KG1 (cell line): ENCODE measurements around the gene KIF26B.
"Not testable (repeated sequence)": the region's sequence is repeated elsewhere in the genome, so short reads cannot be mapped to it uniquely, and the experiment has no call there.

ENCODE experiments used
- DNase-seq: peaks from one replicate; lab custom pipeline; 2025; lab: John Stamatoyannopoulos, UW

The KIF26B gene

DNA sequence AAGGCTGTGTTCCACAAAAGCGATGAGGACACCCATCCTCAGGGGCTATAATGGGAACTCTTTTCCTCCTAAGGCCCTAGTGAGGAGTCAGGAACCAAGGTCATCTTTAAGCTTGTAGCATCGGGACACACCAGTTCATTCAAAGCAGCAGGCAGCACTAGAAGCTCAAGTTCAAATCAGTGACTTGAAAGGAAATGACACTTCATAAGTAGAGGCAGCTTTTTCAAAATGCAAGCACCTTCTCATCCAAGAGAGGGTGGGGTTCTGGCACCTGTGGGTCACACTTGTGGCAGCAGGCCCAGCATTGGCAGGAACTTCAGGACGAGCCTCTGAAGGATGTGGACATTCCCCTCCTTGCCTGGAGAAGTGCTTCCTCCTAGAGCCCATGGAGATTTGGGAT, 496.3 kb downstream of the KIF26B start:
- no peak for DNase-seq

DNA sequence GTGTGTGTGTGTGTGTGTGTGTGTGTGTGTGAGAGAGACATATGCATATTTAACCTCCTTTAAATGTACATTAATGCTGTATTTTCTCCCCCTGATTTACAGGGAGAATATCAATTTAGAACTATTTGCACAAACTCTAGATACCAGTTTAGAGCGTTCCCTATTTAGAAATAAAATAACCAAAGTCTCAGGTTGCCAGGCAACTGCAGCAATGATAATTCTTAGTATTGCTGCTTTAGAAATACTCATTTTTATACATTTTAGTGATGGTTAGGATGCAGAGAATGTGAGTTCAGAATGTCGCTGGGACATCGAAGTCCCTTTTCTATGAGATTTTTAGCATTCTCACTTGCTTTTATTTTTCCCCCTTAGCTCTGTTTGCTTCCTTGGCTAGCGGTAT, 497.3 kb downstream of the KIF26B start:
- DNase-seq: no peak

DNA sequence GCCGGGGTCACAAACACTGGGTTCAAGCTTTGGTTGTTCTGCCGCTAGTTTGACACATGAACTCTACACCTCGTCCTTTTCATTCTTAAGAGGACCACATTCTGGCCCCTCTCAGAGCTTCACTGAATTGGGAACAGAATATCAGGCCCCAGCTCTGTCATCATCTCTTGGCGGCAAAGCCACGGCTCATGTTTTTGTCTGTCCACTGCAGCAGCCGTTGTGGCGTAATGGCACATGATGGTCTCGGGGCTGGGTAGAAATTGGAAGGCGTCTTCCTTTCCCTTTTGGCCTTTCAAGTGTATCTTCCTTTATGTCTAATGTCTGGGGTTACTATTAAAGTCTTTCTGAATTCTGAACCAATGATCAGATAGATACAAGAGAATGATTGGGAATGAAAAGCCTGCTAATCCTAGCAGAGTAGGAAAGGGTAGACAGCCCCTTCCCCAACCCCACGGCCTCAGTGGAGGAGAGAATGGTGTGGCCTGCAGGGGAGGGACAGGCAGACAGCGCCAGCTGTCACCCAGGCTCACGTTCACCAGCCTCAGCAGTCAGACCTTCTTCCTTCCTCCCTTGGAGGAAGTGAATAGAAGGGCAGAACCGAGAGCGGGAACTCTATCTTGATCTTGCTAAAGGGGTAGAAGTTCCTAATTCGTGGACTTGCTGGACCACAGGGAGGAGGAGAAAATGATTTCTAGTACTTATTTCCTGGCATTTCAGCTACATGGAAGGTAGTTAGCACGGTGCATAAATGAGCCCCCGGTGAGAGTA, 498.1 kb downstream of the KIF26B start:
- DNase-seq: no peak

DNA sequence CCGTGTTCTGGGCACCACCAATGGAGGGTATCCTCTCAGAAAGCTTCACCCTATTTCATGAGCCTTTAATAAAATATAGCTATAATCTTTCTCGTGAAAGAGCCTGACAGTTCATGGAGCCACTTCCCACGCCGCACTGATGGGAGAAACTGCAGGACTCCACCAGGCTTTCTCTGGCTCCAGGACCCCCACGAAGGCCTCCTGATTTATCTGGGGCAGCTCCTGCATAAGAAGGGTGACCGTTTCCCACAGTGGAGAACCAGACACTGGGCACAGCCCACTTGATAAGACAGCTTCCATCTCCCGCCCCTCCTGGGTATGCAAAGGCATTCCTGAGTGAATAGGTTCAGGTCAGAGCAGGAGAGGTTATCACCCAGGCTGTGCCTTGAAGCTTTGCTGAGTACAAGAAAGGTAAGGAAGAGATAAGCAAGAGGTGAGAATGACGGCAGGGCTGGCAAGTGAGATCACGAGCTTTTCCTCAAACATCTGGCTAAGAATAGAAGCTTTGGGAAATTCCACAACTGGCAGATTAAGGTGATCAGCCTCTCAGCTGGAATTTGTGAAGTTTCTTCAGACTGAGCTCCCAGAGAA, 499.8 kb downstream of the KIF26B start:
- DNase-seq: no peak

DNA sequence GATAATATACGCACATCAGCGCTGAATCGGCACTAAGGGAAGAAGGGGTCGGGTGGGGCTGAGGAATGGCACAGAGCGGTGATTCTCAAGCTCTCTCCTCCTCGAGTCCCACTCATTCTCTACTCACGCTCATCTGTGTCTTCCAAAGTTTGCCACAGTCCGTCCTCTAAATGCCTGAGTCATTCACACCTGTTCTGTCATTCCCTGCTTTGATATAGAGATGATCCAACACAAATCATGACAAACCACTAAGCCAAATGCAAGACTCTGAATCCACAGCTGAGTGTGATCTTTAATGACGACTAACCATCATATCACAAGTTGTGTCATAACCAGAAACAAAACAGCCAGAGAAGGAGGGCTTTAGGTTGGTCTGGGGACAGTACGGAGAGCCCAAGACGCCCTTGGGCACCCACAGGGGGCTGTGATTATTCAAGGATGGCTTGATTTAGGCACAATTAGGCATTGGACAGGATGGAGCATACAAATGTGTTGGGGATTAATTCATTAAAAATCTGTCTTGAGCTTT, 501.5 kb downstream of the KIF26B start:
- no peak for DNase-seq

DNA sequence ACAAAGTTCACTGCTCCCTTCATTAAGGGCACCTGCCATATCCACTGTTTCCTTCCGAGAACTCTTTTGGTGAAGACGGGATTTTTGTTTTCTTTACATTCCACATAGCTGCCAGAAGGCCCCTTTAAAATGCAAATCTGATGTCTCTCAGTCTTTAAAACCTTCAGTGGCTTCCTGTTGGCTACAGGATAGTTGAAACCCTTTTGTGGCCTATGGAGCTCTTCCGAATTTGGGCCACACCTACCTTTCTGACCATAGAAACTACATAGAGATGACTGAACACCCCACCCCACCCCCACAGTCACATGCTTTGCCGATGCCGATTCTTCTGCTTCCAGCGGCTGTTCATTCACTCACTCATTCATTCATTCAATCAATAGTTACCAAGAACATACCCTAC, 502.6 kb downstream of the KIF26B start:
- DNase-seq: no peak

DNA sequence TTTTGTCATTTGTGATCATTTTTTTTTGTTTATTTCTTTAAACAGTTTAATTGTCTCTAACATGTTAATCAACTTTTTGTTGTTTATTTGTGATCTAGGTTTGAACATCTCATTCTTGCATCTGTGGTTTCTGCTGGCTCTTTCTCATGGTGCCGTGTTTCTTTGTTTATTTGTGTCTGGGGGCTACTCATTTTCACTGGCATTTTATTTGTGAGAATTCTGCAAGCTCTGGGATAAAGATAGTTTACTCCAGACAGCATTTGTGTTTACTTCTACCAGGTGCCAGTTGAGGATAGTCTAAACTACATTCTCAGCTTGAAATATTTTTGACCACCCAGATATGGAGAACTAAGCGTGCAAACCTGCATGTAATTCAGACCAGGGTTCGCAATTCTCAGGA, 508.6 kb downstream of the KIF26B start:
- no peak for DNase-seq

DNA sequence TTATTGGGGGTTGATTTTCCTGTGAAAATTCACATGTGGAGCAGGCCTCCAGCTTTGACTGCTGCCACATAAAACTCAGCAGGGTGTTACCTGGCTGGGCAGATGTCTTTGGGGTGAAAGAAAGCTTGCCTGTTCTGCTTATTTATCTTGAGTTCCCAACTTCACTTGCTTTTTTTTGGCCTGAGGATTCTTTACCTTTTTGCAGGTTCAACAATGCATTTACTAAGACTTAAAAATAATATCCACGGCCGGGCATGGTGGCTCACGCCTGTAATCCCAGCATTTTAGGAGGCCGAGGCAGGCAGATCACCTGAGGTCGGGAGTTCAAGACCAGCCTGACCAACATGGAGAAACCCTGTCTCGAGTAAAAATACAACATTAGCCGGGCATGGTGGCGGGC, 509.1 kb downstream of the KIF26B start:
- no peak for DNase-seq

DNA sequence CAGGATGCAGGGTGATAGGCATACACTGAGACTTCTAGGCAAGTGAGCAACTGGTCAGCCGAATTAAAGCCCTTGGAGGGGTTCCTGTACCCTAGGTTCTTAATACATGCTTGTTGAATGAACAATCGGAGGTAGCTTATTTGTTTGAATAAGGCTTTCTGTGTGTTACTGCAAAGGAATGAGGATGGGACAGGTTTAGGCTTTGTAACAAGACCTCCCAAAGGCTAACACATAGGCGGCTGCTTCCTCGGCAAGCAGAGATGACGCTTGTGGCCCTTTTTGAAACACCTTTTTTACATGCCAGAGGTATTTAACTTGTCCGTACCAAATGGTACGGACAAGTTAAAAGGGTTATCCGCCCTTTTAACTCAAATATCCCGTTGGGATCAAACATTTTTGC, 511.6 kb downstream of the KIF26B start:
- DNase-seq: no peak

DNA sequence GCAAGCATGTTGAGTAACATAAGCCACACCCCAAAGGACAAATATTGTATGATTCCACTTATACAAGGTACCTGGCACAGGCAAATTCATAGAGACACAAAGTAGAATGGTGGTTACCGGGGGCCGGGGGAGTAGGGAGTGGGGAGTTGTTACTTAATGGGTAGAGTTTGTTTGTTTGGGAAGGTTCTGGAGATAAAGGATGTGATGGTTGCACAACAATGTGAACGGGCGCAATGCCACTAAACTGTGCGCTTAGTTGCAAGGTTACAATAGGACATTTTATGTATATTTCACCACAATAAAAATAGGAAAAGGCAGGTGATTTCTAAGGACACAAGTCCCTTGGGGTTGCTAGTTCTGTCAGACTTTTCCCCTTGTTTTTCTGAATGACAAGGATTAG, 516.6 kb downstream of the KIF26B start:
- DNase-seq: no peak

DNA sequence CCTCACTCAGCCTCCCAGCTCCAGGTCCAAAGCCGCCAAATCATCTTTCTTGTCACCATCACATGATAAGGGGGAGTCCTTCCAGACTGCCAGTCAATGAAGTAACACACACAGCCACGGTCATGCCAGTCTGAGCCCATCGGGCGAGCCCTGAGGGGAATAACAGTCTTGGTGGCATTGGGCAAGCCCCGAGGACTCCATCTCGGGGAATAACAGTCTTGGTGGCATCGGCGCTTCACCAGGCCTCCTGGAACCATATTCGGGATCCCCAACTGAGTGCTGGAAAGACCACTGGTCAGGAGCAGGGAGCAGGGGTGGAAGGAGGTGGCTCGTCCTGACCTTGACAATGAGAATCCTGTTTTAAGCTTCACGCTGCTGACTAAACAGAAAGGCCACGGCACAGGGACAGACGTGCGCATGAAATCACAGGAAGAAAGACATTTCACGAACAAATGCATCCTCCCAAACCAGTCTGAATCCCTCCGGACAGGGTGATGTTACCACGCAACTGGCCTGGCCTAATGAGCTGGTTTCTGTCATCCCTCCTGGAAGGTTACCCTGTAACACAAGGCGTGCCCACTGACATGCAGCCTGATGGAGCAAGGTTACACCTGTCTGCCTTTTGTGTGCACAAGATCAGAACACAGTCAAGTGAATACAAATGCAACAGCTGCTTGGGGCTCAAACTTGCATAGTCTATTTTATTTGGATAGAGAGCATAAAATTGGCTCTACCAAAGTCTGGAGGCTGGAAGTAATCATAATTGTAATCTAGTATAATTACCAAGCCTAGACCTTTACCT, 517.4 kb downstream of the KIF26B start:
- no peak for DNase-seq

DNA sequence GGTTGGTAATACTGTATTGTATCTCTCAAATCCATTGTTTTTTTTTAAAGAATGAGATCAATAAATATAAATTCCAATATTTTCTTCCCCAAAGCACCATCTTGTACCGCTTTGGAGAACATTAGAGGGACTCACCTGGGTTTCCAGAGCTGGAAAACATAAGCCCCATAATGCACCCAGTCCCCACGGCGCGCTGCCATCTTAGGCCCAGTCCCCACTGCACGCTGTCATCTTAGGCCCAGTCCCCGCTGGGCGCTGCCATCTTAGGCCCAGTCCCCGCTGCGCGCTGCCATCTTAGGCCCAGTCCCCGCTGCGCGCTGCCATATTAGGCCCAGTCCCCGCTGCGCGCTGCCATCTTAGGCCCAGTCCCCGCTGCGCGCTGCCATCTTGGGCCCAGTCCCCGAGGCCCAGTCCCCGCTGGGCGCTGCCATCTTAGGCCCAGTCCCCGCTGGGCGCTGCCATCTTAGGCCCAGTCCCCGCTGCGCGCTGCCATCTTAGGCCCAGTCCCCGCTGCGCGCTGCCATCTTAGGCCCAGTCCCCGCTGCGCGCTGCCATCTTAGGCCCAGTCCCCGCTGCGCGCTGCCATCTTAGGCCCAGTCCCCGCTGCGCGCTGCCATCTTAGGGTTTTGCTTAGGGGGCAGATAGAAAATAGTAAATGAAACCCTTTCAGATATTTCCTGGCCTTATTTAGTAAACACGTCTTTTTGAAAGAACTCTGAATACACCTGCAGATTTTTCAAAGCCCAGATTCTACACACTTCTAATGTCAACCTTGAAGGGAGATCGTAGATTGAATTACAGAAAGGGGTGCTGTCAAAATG, 518.3 kb downstream of the KIF26B start:
- DNase-seq: not testable (repeated sequence)

DNA sequence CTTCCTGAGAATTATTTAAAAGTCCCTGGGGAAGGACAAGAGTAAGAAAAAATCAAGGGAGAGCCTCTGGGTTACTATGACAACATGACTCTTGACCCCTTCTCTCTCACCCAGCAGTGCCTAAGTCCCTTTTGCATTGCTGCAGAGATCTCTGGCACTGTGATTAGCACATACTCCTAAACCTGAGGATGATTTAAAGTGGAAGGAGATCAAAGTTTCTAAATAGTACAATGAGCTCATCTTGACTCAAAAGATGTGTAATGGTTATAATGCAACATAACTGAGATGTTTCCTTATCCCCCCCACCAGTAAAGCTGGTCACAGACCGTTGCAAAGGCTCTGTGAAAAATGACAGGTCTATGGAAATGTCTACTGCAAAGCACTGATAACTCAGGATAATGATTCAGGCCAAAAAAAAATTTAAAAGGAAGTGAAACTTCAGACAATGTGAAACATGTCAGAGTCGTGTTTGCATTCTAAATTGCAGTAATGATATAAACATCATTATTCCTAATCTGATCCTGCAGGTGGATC, 519.2 kb downstream of the KIF26B start:
- DNase-seq: no peak

DNA sequence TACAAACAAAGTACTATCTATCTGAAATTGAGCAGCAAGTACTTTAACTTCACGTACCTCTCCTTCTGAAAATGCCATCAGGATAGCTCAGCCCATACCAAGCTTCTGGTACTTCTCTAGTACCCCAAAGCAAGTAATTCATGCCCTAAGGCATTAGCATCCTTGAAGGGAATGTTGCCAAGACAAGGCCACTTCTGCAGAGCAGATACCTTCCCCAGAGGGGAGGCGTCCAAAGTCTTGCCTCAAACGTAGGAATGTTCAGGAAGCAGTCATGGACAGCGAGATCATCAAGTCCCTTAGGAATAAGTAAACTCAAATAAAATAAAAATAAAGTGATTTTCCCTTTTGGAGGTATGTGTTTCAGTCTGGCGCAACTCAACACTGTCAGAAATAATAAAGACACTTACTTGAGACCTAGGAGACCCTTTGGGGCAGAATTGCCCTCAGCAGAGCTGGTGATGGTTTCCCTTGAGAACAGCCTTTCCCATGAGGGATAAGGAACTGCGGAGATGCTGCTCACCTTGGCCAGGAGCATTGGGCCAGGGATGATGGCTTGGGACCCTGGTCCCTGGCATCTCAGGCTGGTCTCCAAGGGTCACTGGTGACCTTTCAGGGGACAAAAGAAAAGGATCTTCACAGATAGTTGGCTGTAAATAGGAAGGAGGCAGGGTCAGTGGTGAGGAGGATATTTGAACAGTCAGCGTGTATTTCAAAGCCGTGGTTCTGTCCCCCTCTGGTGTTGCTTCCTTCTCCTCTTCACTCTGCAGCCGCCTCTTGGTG, 522.9 kb downstream of the KIF26B start:
- DNase-seq: no peak

DNA sequence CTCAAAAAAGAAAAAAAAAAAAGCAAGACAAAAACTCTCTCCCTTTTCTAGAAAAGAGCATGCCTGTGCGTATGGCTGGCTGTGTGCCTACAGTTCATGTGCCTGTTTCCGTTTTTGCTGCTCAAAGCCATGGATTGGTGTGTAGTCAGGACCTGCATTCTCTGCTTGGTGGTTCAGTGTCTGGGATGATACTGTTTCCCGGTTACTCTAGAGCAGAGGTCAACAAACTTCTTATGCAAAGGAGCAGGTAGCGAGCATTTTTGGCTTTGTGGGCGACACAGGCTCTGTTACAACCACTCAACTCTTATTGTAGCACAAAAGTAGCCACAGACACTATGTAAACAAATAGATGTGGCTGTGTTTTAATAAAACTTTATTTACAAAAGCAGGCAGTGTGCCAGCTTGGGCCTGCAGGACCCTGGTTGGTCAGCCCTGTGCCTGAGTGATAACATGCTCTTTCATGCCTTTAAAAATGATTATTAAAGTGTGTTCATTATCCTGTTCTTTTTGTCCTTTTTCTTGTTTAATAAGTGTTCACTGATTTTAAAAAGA, 524.2 kb downstream of the KIF26B start:
- no peak for DNase-seq

DNA sequence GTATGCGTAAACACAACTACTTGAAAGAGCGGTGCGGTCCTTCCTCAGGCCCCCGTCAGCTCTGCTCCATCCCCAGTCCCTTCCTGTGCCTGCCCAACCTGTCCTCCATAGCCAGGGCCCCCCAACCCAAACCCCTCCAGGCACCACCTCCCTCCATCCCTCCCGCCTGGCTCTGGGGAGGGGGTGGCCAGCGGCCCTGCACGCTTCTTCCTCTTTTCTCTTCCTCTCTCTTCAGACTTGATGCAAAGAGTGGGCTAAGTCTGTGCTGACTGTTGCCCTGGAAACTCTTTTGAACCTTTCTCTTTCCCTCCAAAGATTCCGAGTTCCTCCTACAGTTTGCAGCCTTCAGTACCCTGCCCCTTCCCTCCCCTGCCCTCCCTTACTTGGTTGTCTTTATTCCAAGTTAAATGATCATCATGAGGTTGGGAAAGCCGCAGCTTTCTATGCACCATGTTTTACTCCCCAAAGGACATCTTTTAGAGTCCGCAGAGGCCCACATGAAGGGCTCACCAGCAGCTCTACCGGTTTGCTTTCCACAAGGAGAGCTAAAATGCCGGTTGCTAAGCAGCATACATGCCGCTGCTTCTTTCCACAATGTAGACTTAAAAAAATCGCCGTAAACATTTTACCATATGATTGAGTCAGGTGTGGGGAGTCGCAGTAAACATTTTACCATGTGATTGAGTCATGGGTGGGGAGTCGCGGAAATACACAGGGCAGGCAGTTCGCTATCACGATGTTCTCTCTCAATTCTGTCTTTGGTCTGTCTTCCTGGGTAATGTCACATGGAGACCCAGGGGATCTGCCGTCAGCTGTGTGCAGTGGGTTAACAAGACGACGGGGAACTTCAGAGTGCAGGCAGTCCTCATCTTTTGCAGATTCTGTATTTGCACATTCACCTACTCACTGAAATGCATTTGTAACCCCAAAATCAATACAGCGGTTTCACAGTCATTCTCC, 525.3 kb downstream of the KIF26B start:
- no peak for DNase-seq

DNA sequence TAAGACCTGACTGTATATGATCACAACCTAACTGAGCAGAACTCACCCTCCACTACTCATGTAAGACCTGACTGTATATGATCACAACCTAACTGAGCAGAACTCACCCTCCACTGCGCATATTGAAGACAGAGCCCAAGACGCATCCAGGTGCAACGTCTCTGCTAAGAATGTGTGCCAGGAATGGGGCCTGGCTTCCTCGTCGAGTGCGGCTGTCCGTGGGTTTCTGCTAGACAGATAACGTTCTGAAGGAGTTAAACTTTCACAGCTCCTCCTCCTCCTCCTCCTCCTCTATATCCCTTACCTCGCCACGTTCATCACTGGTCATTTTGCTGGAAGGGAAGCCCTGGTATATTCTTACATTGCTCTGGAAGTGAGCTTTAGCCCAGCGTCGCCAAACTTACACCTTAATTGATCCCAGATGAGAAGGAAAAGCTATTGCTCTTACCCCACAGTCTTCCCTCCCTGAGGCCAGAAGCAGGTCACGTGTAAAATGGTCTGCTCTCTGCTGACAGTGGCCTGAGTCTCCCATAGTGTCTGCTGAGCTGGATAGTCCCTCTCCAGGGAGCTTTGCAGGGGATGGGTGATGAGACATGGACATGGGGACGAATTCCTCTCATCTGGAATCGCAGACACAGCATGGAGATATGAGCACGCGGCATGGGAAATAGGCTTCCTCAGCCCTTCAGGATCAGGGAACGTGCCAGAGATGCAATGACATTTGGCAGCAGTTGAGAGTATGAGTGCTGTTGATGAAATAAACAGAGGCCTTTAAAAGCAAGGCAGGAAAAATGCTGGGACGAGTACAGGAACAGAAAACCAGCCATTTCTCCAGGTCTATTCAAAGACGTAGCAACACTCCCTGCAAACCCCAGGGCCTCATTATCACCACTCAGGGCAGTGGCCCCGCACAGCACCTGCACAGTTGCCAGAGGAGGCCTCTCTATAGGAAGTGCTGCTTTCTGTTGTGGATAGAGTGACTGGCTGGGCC, 528.1 kb downstream of the KIF26B start:
- no peak for DNase-seq

DNA sequence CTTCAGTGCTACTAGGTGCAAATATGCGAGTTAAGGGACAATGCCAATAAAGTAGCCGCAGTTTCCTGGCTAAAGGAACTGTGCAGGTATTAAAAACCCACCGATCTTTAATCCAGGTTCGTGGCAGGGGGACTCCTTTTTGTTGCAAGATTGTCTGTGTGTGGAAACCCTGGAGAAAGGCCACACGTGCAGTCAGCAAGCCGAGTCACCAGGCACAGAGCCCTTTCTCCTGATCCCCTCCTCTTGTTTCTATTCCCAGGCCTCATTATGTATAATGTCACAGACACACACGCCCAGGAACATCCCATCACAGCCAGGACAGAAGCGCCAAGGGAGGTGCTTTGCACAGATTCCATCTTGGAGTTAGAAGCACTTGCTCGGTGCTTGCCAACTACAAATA, 528.9 kb downstream of the KIF26B start:
- DNase-seq: no peak
